Gastrocnemius medialis (tissue), 4 donors: ENCODE measurements around the gene KCNMB3. TPM values are rescaled to one million over a fixed set of nuclear protein-coding genes. Genes with fewer than 3 reads are reported as not detected.
A peak's percentile ranks its signal among the peaks of the same experiment; 100 is the strongest.

Source experiments
- ATAC-seq, 2 donors: fragments of 150-250 bp; one replicate each; pipeline ENCODE4 v1.9.1; 2016
- DNase-seq, 2 donors: peaks; one replicate each; pipeline ENCODE4 v3.0.0-alpha.2; 2019
- H3K27ac ChIP-seq, 4 donors: fragments of 200-600 bp; sonication (generic); 1 replicate in 1 of 4; 2 replicates in 3 of 4; pipeline ENCODE4 v1.5.1; 2016 to 2018; ENCODE audit warnings: mild to moderate bottlenecking in 2 of 4, moderate library complexity in 1 of 4
- H3K27me3 ChIP-seq, 3 donors: fragments of 200-600 bp; sonication (generic) in 2 of 3; 1 replicate in 1 of 3; 2 replicates in 2 of 3; pipeline versions ENCODE4 v1.5.1 to v1.6.0; 2016 to 2019; ENCODE audit warnings: mild to moderate bottlenecking in 1 of 3, moderate library complexity in 1 of 3
- H3K36me3 ChIP-seq, 2 donors: fragments of 200-600 bp; sonication (generic) in 1 of 2; one replicate each; pipeline ENCODE4 v1.5.1; 2017 to 2018
- H3K4me1 ChIP-seq, 2 donors: fragments of 200-600 bp; sonication (generic) in 1 of 2; one replicate each; pipeline ENCODE4 v1.5.1; 2016 to 2017; ENCODE audit warnings: mild to moderate bottlenecking in 2 of 2
- H3K4me3 ChIP-seq, 4 donors: fragments of 200-600 bp; sonication (generic) in 3 of 4; 1 replicate in 1 of 4; 2 replicates in 3 of 4; pipeline ENCODE4 v1.5.1; 2016 to 2019; ENCODE audit warnings: mild to moderate bottlenecking in 2 of 4
- H3K9me3 ChIP-seq, 3 donors: fragments of 200-600 bp; sonication (generic) in 2 of 3; 1 replicate in 1 of 3; 2 replicates in 2 of 3; pipeline ENCODE4 v1.5.1; 2016 to 2019
- CTCF ChIP-seq, 5 experiments: fragments of 450-650 bp in 3 of 5; fragments of 200-600 bp in 2 of 5; sonication (generic) in 2 of 5; IDR thresholded peaks in 4 of 5; conservative IDR thresholded peaks in 1 of 5; 1 replicate in 4 of 5; 2 replicates in 1 of 5; pipeline ENCODE4 v1.5.1; 2016 to 2019; ENCODE audit warnings: antibody characterized with exemption in 5 of 5, mild to moderate bottlenecking in 3 of 5, moderate library complexity in 3 of 5
- POLR2A ChIP-seq, 2 donors: fragments of 450-650 bp; IDR thresholded peaks; one replicate each; pipeline ENCODE4 v1.6.1; 2017; ENCODE audit warnings: antibody characterized with exemption in 2 of 2, mild to moderate bottlenecking in 2 of 2, moderate library complexity in 2 of 2
- in situ Hi-C, 4 donors: fragments of 200-750 bp; cut with MboI; loops; one replicate each; pipeline versions ENCODE4 v1.15.0 to v1.8.0; 2017; ENCODE audit warnings: low sequenced_read_pairs in 4 of 4
- intact Hi-C: fragments of 100-400 bp; cut with DNase I; formaldehyde crosslinking; loops from one replicate; pipeline ENCODE4 v1.15.1; 2023; ENCODE audit warnings: low total_unique reads
- total RNA-seq, 4 donors: library from RNA; depleted of rRNA; stranded (reverse); fragments of >200 nt; gene quantifications; one replicate each; pipeline versions ENCODE4 v1.1.0 to v1.2.3, GENCODE V29; 2016

The KCNMB3 gene
- total RNA-seq, 4 donors from 2014 or later: 0.24 to 2.1 (median 0.44) TPM

- ATAC-seq (no peak), DNase-seq (no peak)
- TF ChIP-seq POLR2A (IDR thresholded peaks at IDR 0.05) (no peak), CTCF (IDR thresholded peaks at IDR 0.05 in 4 of 5, conservative IDR thresholded peaks at IDR 0.05 in 1 of 5) (peak in 1 of 5 experiments; percentile 21)
- H3K4me1 ChIP-seq: no peaks in the 10 kb centered on the region
- in situ Hi-C loops (no loop called here), intact Hi-C loops (no loop called here)
- H3K36me3 ChIP-seq: no peaks in the 10 kb centered on the region
- no peak overlapping the region for H3K27ac ChIP-seq
- H3K27me3 ChIP-seq: no peaks in the 10 kb centered on the region
- no peaks in the 10 kb centered on the region for H3K9me3 ChIP-seq
- H3K4me3 ChIP-seq: no peak overlapping the region
Observed at GRCh38 chr3:179272385-179272784, 21.5 kb upstream of the KCNMB3 start.

GRCh38 chr3:179269152-179269707 is 18.3 kb upstream of the KCNMB3 start:
- no peaks in the 10 kb centered on the region for H3K9me3 ChIP-seq
- ATAC-seq: no peak
- DNase-seq: no peak
- H3K4me1 ChIP-seq: no peaks in the 10 kb centered on the region
- H3K36me3 ChIP-seq: no peaks in the 10 kb centered on the region
- TF ChIP-seq CTCF (IDR thresholded peaks at IDR 0.05 in 4 of 5, conservative IDR thresholded peaks at IDR 0.05 in 1 of 5) (no peak), POLR2A (IDR thresholded peaks at IDR 0.05) (no peak)
- no peaks in the 10 kb centered on the region for H3K27me3 ChIP-seq
- intact Hi-C loops: no loop called here
- no peak overlapping the region for H3K4me3 ChIP-seq
- in situ Hi-C loops: no loop called here
- no peak overlapping the region for H3K27ac ChIP-seq

- intact Hi-C loops (no loop called here), in situ Hi-C loops (no loop called here)
- no peak for DNase-seq
- ATAC-seq: no peak
- Histone ChIP-seq H3K4me3 (no peak overlapping the region), H3K4me1 (no peaks in the 10 kb centered on the region), H3K36me3 (no peaks in the 10 kb centered on the region), H3K9me3 (no peaks in the 10 kb centered on the region), H3K27ac (no peak overlapping the region), H3K27me3 (no peaks in the 10 kb centered on the region)
- TF ChIP-seq CTCF (IDR thresholded peaks at IDR 0.05 in 4 of 5, conservative IDR thresholded peaks at IDR 0.05 in 1 of 5): no peak
- TF ChIP-seq POLR2A (IDR thresholded peaks at IDR 0.05): no peak
Observed at GRCh38 chr3:179268400-179269051, 17.6 kb upstream of the KCNMB3 start.

- ATAC-seq: peak; percentile 50 to 51
- DNase-seq: no peak
- in situ Hi-C loops (no loop called here), intact Hi-C loops (no loop called here)
- Histone ChIP-seq H3K27ac (peak overlapping the region in 2 of 4 donors; percentile 7 to 38), H3K36me3 (no peaks in the 10 kb centered on the region), H3K27me3 (no peaks in the 10 kb centered on the region), H3K4me1 (no peaks in the 10 kb centered on the region), H3K4me3 (peak overlapping the region in 1 of 4 donors; percentile 30), H3K9me3 (no peaks in the 10 kb centered on the region)
- TF ChIP-seq CTCF (IDR thresholded peaks at IDR 0.05 in 4 of 5, conservative IDR thresholded peaks at IDR 0.05 in 1 of 5): no peak
- no peak for TF ChIP-seq POLR2A (IDR thresholded peaks at IDR 0.05)
Observed at GRCh38 chr3:179266701-179267211, 15.8 kb upstream of the KCNMB3 start.
